HG03175 (cell line): ENCODE data around the gene KIF18B.

ENCODE experiments used
- ATAC-seq: cut with Tn5 transposase; IDR thresholded peaks from one replicate; pipeline ENCODE4 v1.9.1; 2021; ENCODE audit warnings: mild to moderate bottlenecking, moderate library complexity; ENCODE audit not compliant: unreplicated experiment

Gene KIF18B

DNA sequence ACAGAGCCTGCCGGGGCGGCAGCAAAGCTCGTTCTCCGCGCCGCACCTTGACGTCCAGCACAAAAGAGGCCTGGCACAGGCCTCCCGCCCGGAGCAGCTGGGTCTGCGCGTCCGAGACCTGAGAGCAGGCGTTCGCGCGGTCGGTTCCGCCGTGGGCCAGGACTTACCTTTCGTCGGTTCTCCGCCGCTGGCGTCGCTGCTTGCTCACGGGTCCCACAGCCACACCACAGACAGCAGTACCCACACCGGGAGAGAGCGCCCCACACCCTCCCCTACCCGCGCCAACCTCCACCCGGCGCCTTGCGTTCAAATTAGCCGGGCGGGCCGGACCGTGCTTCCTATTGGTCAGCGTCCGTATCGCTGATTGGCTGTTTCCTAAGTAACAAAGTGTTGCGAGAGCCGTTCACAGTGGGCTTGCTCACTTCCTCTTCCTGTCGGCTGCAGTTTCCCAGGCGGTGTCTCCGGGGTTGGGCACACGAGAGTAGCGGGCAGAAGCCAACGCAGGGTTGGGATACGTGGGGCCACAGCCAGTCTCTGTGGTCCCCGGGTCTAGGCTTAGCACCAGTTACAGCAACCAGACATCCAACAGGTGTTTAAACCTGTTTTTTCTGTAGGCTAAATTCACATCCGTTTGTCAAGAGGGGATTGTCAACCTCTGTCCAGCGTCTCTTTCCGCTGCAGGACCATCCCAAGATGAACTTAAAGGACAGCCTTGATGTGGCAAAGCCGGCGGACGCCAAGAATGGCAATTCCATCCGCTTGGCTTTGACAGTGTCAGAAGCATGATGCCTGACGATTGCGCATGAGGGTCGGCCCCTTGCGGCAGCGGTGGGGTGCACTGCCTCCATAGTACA, at the start of gene KIF18B:
Gene KIF18B, minus strand, starts transcription at position 313 of the 854 bp plus-strand sequence. CDS start 11,429 bp downstream, outside the sequence.
- peak; percentile 96 for ATAC-seq

DNA sequence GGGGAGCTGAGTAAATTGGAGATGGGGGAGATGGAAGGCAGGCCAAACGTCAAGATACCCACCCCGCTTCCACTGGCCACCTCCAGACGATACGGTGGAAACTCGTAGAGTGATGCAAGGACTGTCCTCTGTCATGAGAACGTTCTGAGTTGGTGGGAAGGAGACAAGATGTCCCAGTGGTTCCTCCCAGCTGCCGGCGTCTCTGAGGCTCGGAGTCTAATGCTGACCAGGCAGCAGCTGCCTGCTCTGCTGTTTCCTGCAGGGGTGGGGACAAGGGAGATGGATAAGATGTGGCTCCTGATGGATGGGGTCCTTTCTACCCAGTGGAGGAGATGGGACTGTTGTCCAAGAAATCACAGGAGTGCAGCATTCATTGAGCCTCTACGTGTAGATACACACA, 48.7 kb upstream of the KIF18B start:
- ATAC-seq: no peak

DNA sequence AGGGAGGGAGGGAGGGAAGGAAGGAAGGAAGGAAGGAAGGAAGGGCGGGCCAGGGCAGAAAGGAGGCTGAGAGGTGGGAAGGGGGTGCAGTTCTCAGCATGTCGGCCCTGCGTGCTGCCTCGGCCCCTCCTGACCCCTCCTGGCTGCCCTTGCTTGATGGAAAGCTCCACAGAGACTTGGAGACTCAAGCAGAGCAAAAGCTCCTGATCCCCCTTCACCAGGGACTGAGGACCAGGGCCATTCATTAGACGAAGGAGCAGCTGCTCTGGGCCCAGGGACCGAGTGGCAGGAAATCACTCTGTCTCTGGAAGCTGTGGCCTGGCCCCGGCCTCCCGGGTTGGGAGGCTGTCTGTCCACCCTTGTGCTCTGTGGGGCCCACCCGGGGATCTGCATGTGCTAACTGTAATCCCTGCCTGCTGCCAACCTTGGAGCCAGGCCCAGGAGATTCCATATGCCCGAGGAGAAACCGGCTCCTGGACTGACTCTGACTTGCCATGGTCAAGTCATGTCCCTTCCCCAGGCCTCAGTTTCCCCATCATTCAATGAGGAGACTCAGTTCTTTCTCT, 47.9 kb upstream of the KIF18B start:
- ATAC-seq: no peak

DNA sequence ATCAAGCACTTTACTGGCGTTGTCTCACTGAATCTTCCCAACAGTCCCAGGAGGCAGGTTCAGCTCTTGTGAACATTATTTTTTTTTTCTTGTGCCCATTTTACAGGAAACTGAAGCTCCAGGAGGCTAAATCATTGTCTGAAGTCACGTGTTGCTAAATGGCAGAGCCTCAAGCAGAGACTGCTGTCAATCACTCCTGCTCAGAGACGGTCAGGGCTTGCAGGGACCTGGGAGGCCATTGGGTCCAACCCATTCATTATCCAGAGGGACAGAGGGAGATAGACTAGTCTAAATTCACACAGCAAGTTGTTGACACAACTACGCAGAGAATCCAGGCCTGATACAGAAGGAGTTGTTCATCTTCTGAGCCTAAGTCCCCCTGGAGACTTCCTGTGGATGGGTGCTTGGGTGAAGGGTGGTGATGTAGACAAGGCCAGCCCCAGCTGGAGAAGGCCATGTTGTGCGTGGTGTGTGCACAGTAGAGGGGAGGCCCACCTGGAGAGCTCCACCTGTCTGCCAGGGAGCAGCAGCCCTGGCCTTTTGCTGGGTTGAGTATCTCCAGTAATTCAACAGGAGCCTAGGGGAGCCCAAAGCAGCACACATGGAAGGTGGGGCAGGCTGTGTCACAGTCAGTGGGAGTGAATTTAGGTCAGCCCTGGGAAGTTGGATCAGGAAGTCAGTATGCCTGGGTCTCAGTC, 44.8 kb upstream of the KIF18B start:
- ATAC-seq: no peak

DNA sequence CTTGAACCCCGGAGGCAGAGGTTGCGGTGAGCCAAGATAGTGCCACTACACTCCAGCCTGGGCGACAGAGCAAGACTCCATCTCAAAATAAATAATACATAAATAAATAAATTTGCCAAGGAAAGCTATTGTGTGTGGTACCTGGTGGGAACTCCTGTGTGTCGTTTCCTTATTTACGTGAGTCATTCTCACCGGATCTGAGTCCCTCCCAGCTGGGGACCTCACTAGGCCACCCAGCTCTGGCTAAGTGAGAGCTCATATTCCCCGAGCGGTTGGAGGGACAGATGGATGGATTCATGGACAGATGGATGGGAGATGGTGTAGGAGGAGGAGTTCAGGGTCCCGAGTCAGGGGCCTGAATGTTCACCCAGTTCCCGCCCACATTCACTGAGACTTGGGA, 43.4 kb upstream of the KIF18B start:
- ATAC-seq: no peak

DNA sequence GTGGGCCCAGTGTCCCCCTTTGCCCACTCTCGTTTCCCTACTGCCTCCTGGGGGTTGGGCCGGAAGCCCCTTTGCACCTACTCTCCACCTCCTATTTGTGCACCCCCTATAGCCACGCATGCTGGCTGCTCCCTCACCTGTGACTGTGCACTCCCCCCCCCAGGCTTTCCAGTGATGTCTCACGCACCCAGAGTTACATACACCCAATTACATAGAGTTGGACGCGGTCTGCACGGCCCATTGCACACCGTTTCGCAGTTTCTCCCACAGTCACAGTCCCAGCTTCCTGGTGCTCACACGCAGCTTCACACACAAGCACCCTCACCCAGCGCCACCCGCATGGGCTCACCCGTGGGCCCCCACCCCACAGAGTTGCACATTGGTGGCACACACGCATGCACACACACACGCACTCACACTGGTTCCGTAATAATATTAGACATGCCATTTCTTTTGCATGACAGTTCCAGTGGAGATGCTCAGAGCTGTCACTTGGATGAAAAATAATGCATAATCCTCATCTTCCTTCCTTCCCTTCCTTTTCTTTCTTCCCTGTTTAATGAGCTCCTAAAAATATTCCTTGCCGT, 42.1 kb upstream of the KIF18B start:
- ATAC-seq: no peak

DNA sequence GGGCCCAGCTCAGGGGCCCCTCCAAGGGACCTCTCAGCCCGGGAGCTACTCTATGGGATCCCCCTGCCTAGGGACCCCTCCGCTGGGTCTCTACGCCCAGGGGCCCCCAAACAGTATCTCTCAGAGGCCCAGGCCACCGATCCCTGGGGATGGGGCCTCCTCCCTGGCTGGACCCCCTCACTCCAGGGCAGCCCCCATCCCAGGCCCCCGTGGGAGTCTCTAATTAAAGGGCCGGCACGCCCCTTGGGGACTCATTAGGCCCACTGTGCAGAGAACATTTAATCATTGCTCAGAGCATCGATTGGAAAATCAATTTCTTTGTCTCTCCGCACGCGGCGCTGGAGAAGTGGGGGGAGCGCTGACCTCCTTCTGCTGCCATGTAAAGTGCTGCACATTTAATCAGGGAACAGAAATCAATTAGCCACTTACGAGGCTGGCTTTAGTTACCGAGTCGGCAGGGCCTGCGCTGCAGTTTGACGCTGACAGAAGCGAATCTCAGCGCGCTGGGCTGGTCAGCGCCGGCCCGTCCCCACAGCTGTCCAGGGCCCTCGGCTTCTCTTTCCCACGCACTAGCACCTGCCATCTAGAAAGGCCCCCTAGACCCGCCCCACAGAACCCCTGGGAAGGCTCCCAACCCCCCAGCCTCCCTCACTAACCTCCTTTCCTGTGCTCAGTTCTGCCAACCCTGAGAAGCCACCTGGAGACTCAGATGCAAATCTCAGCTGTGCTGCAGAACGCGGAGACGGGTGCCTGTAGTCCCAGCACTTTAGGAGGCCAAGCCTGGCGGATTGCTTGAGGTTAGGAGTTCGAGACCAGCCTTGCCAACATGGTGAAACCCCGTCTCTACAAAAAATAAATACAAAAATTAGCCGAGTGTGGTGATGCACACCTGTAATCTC, 40.7 kb upstream of the KIF18B start:
- ATAC-seq: no peak

DNA sequence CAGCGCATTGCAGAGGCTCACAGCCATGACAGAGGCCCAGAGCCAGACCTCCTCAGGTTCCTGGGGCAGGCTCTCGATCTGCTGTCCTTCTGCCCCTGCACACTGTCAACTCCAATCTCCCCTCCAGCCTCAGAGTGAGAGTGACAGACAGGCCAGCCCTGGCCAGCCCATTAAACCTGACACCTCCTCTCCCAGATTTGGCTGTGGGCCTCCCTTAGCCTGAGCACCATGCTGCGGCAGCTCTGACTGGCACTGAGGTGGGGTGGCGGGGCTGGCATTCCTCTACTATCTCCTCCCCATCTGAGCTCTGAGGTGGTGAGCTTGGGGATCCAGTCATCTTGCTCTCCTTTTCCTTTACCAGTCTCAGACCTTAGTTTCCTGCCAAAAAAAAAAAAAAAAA, 36.0 kb upstream of the KIF18B start:
- no peak for ATAC-seq

DNA sequence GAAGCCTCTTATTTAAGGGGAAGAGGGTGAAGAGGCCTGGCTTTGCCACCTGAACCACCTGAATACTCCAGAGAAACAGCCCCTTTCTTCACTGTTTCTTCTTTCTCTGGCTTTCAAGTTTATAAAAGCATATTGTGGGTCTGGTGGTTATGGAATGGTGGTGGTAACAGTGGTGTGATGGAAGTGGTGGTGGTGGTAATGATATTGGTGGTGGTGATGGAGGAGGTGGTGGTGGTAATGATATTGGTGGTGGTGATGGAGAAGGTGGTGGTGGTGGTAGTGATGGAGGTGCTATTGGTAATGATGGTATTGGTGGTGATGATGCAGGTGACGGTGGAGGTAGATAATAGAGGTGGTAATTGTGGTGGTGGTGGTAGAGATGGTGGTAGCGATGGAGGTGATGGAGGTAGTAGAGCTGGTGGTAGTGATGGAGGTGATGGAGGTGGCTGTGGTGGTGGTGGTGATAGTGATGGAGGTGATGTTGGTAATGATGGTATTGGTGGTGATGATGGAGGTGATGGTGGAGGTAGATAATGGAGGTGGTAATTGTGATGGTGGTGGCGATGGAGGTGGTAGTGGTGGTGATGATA, 34.6 kb upstream of the KIF18B start:
- ATAC-seq: no peak

DNA sequence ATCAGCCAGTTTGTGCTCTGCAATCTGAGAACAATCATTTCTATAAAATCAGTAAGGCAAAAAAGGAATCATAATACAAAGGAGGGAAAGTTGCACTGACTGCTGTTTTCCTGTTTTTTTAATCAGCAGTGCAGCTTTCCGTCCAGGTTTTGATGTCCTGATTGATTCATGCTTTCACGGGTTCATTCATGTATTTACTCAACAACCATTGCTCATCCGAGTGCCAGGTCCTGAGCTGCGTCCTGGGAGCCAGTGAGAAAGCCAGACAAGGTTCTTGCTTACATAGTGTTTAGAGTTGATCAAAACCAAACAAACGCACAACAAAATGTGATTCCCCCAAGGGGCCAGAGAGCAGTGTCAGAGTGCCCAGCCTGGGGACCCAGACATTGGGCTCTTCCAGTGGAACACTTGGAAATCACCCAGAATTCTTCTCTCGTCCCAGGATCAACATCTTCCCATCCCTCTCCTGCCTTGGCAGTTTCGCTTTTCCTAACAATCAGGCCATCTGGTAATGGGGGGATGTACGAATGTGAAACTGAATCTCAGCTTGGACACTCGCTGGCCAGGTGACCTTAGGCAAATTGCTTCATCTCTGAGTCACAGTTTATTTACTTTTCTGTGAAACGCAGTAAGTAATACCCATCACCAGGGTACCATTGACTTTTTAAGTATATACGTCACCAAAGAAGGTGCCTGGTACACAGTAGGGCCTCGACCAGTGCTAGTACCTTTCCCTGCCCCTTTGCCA, 33.8 kb upstream of the KIF18B start:
- no peak for ATAC-seq

DNA sequence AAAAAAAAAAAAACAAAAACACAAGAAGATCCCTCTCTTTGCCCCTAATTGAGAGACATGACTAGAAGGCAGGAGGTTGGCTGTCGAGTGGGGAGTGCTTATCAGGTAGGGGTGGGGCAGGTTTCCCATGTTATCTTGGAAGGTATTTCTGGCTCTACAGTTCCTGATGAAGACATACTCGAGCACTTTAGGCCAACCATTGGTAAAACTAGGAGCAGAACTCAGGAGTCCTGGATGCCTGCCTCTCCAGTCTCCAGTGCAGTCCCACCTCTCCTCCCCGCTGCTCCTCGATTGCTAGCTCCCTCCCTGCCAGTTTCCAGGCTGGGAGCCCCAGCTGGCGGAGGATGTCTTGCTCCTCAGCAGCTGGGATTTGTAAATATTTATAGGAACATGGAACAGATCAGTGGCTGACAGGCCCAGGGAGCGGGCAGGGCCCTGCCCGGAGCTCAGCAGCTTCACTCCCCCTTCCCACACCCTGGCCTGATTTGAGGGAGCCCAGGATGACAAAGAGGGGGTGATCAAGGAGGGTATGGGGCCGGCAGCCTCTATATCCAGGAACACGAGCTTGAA, 31.9 kb upstream of the KIF18B start:
- ATAC-seq: no peak

DNA sequence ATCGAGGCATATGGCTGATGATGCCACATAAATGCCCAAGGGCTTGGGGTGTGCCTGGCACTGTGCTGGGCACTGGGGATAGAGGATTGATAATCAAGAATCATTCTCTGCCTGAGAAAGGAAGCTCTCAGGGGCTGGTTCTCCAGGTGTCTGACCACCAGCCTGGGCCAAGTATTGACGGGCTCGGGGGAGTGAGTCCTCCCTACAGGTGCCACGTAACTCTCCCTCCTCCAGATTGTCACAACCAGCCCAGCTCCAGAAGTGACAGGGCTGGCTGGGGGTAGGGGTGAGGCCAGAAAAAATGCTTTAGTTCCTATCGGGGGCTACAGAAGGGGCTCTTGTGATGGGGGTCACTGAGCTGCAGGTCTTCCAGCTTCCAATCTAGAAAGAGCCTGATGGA, 31.2 kb upstream of the KIF18B start:
- no peak for ATAC-seq

DNA sequence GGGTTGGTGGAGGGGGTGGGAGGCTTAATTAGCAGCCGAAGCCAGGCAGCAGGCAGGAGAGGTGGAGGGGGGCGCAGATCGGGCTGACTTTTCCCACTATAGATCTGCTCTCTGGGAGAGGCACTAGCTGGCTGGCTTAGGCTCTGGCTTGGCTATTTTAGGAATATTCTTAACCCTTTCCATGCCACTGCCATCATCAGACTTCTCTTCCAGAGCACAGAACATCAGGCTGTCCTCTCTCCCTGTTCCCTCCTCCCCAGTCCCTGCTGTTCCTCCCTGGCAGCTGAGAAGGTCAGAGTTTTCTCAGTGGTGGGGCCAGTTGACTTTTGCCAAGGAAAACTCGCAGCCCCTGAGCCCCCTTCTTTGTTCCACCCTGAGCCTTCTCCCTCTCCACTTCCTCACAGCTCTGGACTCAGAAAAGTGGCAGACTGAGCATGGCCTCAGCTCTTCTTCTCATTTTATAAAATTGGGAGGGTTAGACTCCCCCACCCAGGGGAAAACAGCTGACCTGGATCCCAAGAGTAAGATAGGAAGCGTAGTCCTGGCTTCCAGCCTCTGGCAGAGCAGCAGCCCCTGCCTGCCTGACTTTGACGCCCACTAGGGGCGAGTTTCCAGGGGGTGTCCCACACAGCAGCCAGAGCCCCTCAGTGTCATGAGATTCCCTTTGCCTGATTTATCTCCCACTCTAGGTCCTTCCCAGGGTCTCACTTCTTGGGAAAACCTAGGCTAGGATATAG, 30.4 kb upstream of the KIF18B start:
- ATAC-seq: no peak

DNA sequence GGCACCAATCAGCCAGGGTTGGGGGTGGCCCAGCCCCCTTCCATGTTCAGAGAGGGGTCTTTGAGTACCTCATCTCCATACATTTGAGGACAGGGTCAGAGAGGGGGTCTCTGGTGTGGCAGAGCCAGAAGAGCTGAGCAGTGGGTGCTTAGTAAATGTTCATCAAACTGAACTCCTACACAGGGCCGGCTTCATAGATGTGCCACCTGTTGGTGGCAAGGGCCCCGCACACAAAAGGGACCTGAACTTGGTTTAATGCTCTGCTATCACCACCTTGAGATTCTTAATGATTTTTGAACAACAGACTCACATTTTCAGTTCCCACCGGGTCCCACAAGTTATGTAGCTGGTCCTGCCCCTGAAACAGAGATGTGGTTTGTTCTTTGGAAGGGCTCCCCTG, 29.5 kb upstream of the KIF18B start:
- ATAC-seq: no peak

DNA sequence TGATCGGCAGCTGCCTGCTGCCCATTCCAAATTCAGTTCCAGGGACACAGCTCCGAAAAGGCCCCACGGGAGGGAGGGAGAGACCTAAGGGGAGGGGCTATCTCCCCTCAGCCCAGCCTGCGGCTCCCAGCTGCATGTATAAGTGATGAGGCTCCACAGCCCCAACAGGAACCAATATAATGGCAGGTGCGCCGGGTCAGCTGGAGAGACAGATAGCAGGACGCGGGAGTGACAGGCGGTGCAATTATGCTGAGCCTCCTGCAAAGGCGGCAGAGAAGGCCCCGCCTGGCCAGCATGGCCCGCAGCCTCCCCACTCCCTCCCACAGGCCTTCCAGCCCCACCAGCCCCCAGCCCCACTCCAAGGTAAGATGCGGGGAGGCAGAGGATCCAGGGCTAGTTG, 28.6 kb upstream of the KIF18B start:
- no peak for ATAC-seq

DNA sequence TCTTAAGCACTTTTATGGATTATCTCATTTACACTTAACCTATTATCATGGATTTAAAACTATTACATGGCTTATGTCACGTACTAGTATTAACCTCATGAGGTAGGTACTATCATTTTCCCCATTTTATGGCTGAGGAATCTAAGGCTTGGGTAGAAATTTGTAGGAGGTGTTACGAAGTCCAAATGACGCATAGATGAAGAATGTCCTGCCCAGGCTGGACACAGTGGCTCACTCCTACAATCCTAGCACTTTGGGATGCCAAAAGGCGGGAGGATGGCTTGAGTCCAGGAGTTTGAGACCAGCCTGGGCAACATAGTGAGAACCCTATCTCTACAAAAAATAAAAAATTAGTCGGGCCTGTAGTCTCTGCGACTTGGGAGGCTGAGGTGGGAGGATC, 25.4 kb upstream of the KIF18B start:
- no peak for ATAC-seq

DNA sequence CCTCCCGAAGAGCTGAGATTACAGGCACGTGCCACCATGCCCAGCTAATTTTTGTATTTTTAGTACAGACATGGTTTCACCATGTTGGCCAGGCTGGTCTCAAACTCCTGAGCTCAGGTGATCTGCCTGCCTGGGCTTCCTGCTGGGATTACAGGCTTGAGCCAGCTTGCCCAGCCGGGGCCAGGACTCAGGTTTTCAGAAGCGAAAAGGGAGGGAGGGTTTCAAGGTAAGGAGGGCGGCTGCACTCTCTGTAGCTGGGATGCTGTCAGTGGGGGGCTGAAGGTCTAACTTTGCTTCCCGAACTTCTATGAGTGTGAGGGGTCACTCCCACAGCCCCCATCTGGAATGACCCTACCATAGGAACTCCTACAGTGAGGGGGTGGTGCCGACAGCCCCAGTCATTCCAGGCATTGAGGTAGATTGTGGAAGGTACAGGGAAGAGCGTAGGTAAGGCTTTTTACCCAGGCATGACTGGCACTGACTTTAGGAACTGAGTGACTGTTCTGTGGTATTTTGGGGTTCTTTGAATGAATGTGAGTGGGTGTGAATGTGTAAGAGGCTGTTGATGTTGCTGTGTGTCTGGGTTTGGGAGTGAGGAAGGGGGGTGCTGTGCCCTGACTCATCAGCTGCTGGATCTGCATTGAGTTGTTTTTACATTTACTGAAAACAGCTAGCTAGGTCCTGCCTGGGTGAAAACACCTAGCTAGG, 24.4 kb upstream of the KIF18B start:
- ATAC-seq: no peak
